ENCODE measurements around the gene NOC2L. TPM values are rescaled to one million over a fixed set of nuclear protein-coding genes. Genes with fewer than 3 reads are reported as not detected.

The NOC2L gene
- total and polyA plus RNA-seq, 9 of the 15 experiments (the other 6 are each of a cell fraction or from before 2014, with no cell fraction given) = 4.0 to 410 (median 200) TPM

DNA sequence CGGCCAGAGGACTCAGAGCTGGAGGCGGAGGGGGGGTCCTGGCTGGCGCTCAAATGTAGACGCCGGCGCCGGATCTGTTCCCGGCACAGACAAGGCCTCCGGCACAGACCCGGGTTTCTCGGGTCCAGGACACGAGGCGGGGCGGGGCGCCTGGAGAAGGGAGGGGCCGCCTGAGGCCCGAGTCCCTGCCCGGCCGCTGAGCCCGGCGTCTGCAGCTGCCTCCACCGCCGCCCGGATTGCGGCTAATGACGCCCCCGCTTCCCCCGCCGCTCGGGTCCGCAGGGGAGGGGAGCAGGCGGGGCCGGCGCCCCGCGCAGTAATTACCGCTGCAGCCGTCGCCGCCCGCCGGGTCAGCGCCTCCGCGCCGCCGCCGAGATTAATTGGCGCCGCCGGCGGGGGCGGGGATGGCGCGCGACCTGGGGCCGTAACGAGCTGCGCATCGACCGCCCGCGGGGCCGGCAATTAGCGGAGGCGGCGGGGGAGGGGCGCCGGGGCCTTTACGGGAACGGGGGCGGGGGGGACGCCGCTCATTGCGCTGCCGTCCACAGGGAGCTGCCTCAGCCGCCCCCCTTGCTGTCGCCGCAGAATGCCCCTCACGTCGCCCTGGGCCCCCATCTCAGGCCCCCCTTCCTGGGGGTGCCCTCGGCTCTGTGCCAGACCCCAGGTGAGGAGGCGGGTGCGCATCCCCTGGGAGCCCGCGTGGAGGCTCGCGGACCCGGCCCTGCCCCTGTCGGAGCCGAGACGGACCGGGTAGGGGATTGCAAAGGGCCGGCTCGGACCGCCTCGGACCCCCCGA lies 17.3 kb downstream of the NOC2L start (continued):
- TF ChIP-seq CHD7 (IDR thresholded peaks at IDR 0.05; ENCODE audit: low read depth, low read length) (no peak), ZNF277 (CRISPR knock-in tag; IDR thresholded peaks at IDR 0.05; ENCODE audit: borderline replicate concordance) (no peak), KLF13 (tag; IDR thresholded peaks at IDR 0.05; ENCODE audit: borderline replicate concordance, low read depth) (peak; percentile 28; the same call in 1 of the 2 replicates), BHLHE40 (IDR thresholded peaks at IDR 0.05; ENCODE audit: low read length) (0 out of 2 replicates have a peak, but pooled peaks have one; percentile 5), MBD1 (CRISPR knock-in tag; IDR thresholded peaks at IDR 0.05) (no peak), EGR1 (conservative IDR thresholded peaks at IDR 0.05) (peak; percentile 91), GABPA (tag; conservative IDR thresholded peaks at IDR 0.05; ENCODE audit: low read depth) (no peak), CREB1 (IDR thresholded peaks at IDR 0.05) (peak; percentile 92), CREB1 (CRISPR knock-in tag; IDR thresholded peaks at IDR 0.05) (peak; percentile 78), ZFP1 (CRISPR knock-in tag; IDR thresholded peaks at IDR 0.05) (no peak)
